SK-N-SH (cell line): Measurements from ENCODE around the gene TTK. TPM values are rescaled to one million over a fixed set of nuclear protein-coding genes. Genes with fewer than 3 reads are reported as not detected.

Experiments used
- CTCF ChIA-PET: fragments of 300-600, 350-600 bp; formaldehyde crosslinking; extraction: SDS; loops from one replicate; lab custom pipeline; 2021; lab: Yijun Ruan, JAX
- POLR2A ChIA-PET: fragments of 350-600 bp; sonication (Branson Sonifier 250); formaldehyde crosslinking; extraction: SDS; loops from one replicate; lab custom pipeline; 2020; ENCODE audit warnings: antibody characterized with exemption, inconsistent platforms; lab: Yijun Ruan, JAX
- DNase-seq: peaks from one replicate; pipeline ENCODE4 v3.0.0; 2012
- H2AFZ ChIP-seq: fragments of 200-600 bp; sonication (generic); 2 replicates; pipeline ENCODE4 v1.8.1; 2016; ENCODE audit warnings: antibody characterized with exemption, mild to moderate bottlenecking, low read depth
- H3F3A ChIP-seq: fragments of 200-600 bp; sonication (generic); replicated peaks from 2 replicates; pipeline ENCODE3; 2016; ENCODE audit warnings: antibody characterized with exemption, mild to moderate bottlenecking; ENCODE audit not compliant: insufficient read depth
- H3K27ac ChIP-seq, 2 experiments: fragments of 200-500 bp in 1 of 2; fragments of 200-600 bp in 1 of 2; sonication (Bioruptor generic) in 1 of 2; sonication (generic), shearing (Covaris generic) in 1 of 2; 2 replicates each; pipeline versions ENCODE4 v1.5.1 to v1.6.1; 2014 to 2016; ENCODE audit warnings: low read depth in 2 of 2, inconsistent platforms in 1 of 2, low read length in 1 of 2, mild to moderate bottlenecking in 1 of 2, mixed read lengths in 1 of 2
- H3K27me3 ChIP-seq: fragments of 200-600 bp; sonication (generic), shearing (Covaris generic); 2 replicates; pipeline ENCODE4 v1.6.1; 2016; ENCODE audit warnings: mixed run types; ENCODE audit not compliant: insufficient read depth
- H3K36me3 ChIP-seq, 2 experiments: fragments of 200-500 bp in 1 of 2; fragments of 200-600 bp in 1 of 2; sonication (Bioruptor generic) in 1 of 2; sonication (generic) in 1 of 2; replicated peaks in 1 of 2; 2 replicates each; pipeline versions ENCODE3 to v1.5.1; 2014 to 2016; ENCODE audit warnings: low read length in 1 of 2, mild to moderate bottlenecking in 1 of 2; ENCODE audit not compliant: insufficient read depth in 2 of 2, control insufficient read depth in 1 of 2
- H3K4me1 ChIP-seq, 2 experiments: fragments of 200-500 bp in 1 of 2; fragments of 200-600 bp in 1 of 2; sonication (Bioruptor generic) in 1 of 2; sonication (generic), shearing (Covaris generic) in 1 of 2; 2 replicates each; pipeline versions ENCODE4 v1.5.1 to v1.6.1; 2014 to 2016; ENCODE audit warnings: low read depth in 1 of 2, low read length in 1 of 2, mixed run types in 1 of 2; ENCODE audit not compliant: insufficient read depth in 2 of 2, control insufficient read depth in 1 of 2
- H3K4me2 ChIP-seq: fragments of 200-600 bp; sonication (generic), shearing (Covaris generic); 2 replicates; pipeline ENCODE4 v1.6.1; 2017; ENCODE audit warnings: mixed run types
- H3K4me3 ChIP-seq, 2 experiments: fragments of 200-500 bp in 1 of 2; fragments of 200-600 bp in 1 of 2; sonication (Bioruptor generic) in 1 of 2; sonication (generic), shearing (Covaris generic) in 1 of 2; 2 replicates each; pipeline versions ENCODE4 v1.5.1 to v1.8.1; 2014 to 2016; ENCODE audit warnings: low read depth in 2 of 2, inconsistent platforms in 1 of 2, low read length in 1 of 2, mild to moderate bottlenecking in 1 of 2, mixed read lengths in 1 of 2, moderate library complexity in 1 of 2
- H3K79me2 ChIP-seq: fragments of 200-600 bp; sonication (generic); 2 replicates; pipeline ENCODE4 v1.8.1; 2017; ENCODE audit warnings: mild to moderate bottlenecking; ENCODE audit not compliant: insufficient read depth
- H3K9ac ChIP-seq: fragments of 200-600 bp; sonication (generic); 2 replicates; pipeline ENCODE4 v1.6.1; 2017; ENCODE audit warnings: mixed run types
- H3K9me2 ChIP-seq: fragments of 200-600 bp; sonication (generic); 2 replicates; pipeline ENCODE4 v1.6.1; 2017; ENCODE audit warnings: mixed run types
- H3K9me3 ChIP-seq: fragments of 200-600 bp; sonication (generic); 2 replicates; pipeline ENCODE4 v1.6.1; 2017; ENCODE audit warnings: mixed run types, mild to moderate bottlenecking, moderate library complexity
- H4K20me1 ChIP-seq: fragments of 200-600 bp; sonication (generic); 2 replicates; pipeline ENCODE4 v1.6.1; 2017; ENCODE audit warnings: mild to moderate bottlenecking, mixed run types; ENCODE audit not compliant: insufficient read depth
- CHD2 ChIP-seq: fragments of 150-350 bp; IDR thresholded peaks from 2 replicates; pipeline ENCODE4 v1.6.1; 2018; ENCODE audit warnings: low read length; ENCODE audit not compliant: partially characterized antibody
- ELF1 ChIP-seq: IDR thresholded peaks from 2 replicates; pipeline ENCODE4 v1.4.0; 2012
- EP300 ChIP-seq, 2 experiments: IDR thresholded peaks; 2 replicates each; pipeline versions ENCODE4 v1.4.0 to v1.6.1; 2012; ENCODE audit warnings: borderline replicate concordance in 1 of 2, low read depth in 1 of 2, low read length in 1 of 2
- FOSL2 ChIP-seq: IDR thresholded peaks from 2 replicates; pipeline ENCODE4 v1.4.0; 2012; ENCODE audit warnings: low read depth, mild to moderate bottlenecking, moderate library complexity, borderline replicate concordance
- GABPA ChIP-seq: IDR thresholded peaks from 2 replicates; pipeline ENCODE4 v1.4.0; 2012; ENCODE audit warnings: low read depth, mild to moderate bottlenecking
- GATA2 ChIP-seq: sonication (generic); formaldehyde crosslinking; IDR thresholded peaks from 2 replicates; pipeline ENCODE4 v1.5.0; 2020; ENCODE audit warnings: mild to moderate bottlenecking, missing genetic modification reagents
- JUND ChIP-seq: IDR thresholded peaks from 2 replicates; pipeline ENCODE4 v1.4.0; 2012
- NFIC ChIP-seq: IDR thresholded peaks from 2 replicates; pipeline ENCODE4 v1.4.0; 2012; ENCODE audit warnings: borderline replicate concordance
- POLR2AphosphoS5 ChIP-seq: IDR thresholded peaks from 2 replicates; pipeline ENCODE4 v1.6.1; 2012; ENCODE audit warnings: low read depth, low read length
- REST ChIP-seq: IDR thresholded peaks from 2 replicates; pipeline ENCODE4 v1.6.1; 2012; ENCODE audit warnings: mild to moderate bottlenecking, low read depth, low read length, moderate library complexity
- RFX5 ChIP-seq: IDR thresholded peaks from 2 replicates; pipeline ENCODE4 v1.6.1; 2012; ENCODE audit warnings: mild to moderate bottlenecking, improper control_type of control experiment, low read length
- RXRA ChIP-seq: IDR thresholded peaks from 2 replicates; pipeline ENCODE4 v1.4.0; 2012; ENCODE audit warnings: low read depth, mild to moderate bottlenecking, borderline replicate concordance
- TAF1 ChIP-seq: IDR thresholded peaks from 2 replicates; pipeline ENCODE4 v1.6.1; 2012; ENCODE audit warnings: low read depth, mild to moderate bottlenecking, low read length, moderate library complexity, borderline replicate concordance
- TCF12 ChIP-seq: IDR thresholded peaks from 2 replicates; pipeline ENCODE4 v1.4.0; 2012
- TEAD4 ChIP-seq: IDR thresholded peaks from 2 replicates; pipeline ENCODE4 v1.4.0; 2012; ENCODE audit warnings: mild to moderate bottlenecking, borderline replicate concordance; ENCODE audit not compliant: insufficient read depth
- USF2 ChIP-seq: fragments of 150-350 bp; IDR thresholded peaks from 2 replicates; pipeline ENCODE4 v1.6.1; 2017; ENCODE audit warnings: antibody characterized with exemption, low read length, low read depth, borderline replicate concordance
- ZBTB33 ChIP-seq: IDR thresholded peaks from 2 replicates; pipeline ENCODE4 v1.4.0; 2012; ENCODE audit warnings: low read depth, borderline replicate concordance
- WGBS: methylation state at CpG from one replicate; pipeline ENCODE4 v1.1.6; 2017; ENCODE audit warnings: low lambda C conversion rate; 5-methylcytosine and 5-hydroxymethylcytosine counted together
- polyA plus RNA-seq, 3 experiments: library from polyadenylated mRNA; depleted of rRNA; stranded (reverse); fragments of >200 nt; gene quantifications; 2 replicates each; pipeline ENCODE4 v1.2.3, GENCODE V29; 2012
- TF ChIP-seq, protein P1 (sequence below): fragments of 150-350 bp; IDR thresholded peaks from 2 replicates; pipeline ENCODE4 v1.6.1; 2016; ENCODE audit warnings: mild to moderate bottlenecking, low read depth, low read length
- TF ChIP-seq, protein P2 (sequence below): IDR thresholded peaks from 2 replicates; pipeline ENCODE4 v1.4.0; 2012; ENCODE audit warnings: low read depth, borderline replicate concordance

The TTK gene
- polyA plus RNA-seq, 1 of the 3 experiments (the other 2 are of a cell fraction), result 3.6 TPM

- TF ChIP-seq ZBTB33 (no peak), RXRA (no peak), REST (no peak), CHD2 (no peak), JUND (no peak), RFX5 (no peak)
Observed at GRCh38 chr6:80001337-80001736, 3.1 kb upstream of the TTK start (continued).

- Histone ChIP-seq H4K20me1 (no peaks in the 10 kb centered on the region), H3K4me1 (peaks cover 12 to 15% of the 10 kb centered on the region in 2 experiments), H3K36me3 (peaks cover 10 to 12% of the 10 kb centered on the region in 2 experiments), H3F3A (no peaks in the 10 kb centered on the region), H3K79me2 (peaks cover 34% of the 10 kb centered on the region), H3K27me3 (no peaks in the 10 kb centered on the region), H2AFZ (peak overlapping the region; percentile 97), H3K27ac (peak overlapping the region; percentile 90 to 95), H3K4me3 (peak overlapping the region; percentile 62 to 81), H3K4me2 (peak overlapping the region; percentile 80), H3K9me2 (no peaks in the 10 kb centered on the region), H3K9me3 (no peaks in the 10 kb centered on the region), H3K9ac (peak overlapping the region; percentile 72)
- ChIA-PET POLR2A (interaction anchor here (1.0 to 1.6 kb wide), 2 partner anchors 9 to 102 kb away, joined by 3 read pairs; no protein-coding TSS in a partner anchor), CTCF (interaction anchor here (1.1 to 2.4 kb wide), 4 partner anchors 11 to 83 kb away, joined by 3 to 11 read pairs (median 4); no protein-coding TSS in a partner anchor)
- 1% methylated on average over 13 of the region's 13 CpGs for WGBS
- DNase-seq, result peak; percentile 27
- TF ChIP-seq TAF1 (no peak), POLR2AphosphoS5 (no peak), TEAD4 (no peak), GABPA (no peak), TCF12 (no peak), EP300 (IDR thresholded peaks at IDR 0.05; ENCODE audit: borderline replicate concordance in 1 of 2, low read depth in 1 of 2, low read length in 1 of 2) (no peak), ELF1 (no peak), JUND (no peak), NFIC (no peak), GATA2 (CRISPR knock-in tag) (no peak), ZBTB33 (no peak), USF2 (no peak), FOSL2 (no peak)
- TF ChIP-seq, protein P1, sequence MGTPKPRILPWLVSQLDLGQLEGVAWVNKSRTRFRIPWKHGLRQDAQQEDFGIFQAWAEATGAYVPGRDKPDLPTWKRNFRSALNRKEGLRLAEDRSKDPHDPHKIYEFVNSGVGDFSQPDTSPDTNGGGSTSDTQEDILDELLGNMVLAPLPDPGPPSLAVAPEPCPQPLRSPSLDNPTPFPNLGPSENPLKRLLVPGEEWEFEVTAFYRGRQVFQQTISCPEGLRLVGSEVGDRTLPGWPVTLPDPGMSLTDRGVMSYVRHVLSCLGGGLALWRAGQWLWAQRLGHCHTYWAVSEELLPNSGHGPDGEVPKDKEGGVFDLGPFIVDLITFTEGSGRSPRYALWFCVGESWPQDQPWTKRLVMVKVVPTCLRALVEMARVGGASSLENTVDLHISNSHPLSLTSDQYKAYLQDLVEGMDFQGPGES, result no peak
- TF ChIP-seq, protein P2, sequence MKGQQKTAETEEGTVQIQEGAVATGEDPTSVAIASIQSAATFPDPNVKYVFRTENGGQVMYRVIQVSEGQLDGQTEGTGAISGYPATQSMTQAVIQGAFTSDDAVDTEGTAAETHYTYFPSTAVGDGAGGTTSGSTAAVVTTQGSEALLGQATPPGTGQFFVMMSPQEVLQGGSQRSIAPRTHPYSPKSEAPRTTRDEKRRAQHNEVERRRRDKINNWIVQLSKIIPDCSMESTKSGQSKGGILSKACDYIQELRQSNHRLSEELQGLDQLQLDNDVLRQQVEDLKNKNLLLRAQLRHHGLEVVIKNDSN, result no peak
Observed at GRCh38 chr6:80003826-80004172, 650 bp upstream of the TTK start.
